Activated naive CD8-positive, alpha-beta T cell treated with anti-CD3 and anti-CD28 coated beads, Interleukin-2, amount 50 U/mL, for 24 hours (primary cell): ENCODE results near the gene H1-8.
"Not testable (repeated sequence)": the region's sequence is repeated elsewhere in the genome, so short reads cannot be mapped to it uniquely, and the experiment has no call there.

Experiments used
- ATAC-seq: fragments of 150-1000 bp; cut with Tn5 transposase; one replicate; pipeline ENCODE4 v1.10.0; 2021
- DNase-seq: peaks from one replicate; pipeline ENCODE4 v3.0.0; 2021
- H3K27ac Mint-ChIP-seq: one replicate; pipeline ENCODE4 v1.8.0; 2021; ENCODE audit warnings: mild to moderate bottlenecking, mixed read lengths
- H3K27me3 Mint-ChIP-seq: one replicate; pipeline ENCODE4 v1.8.0; 2021; ENCODE audit warnings: mixed read lengths
- H3K36me3 Mint-ChIP-seq: one replicate; pipeline ENCODE4 v1.8.0; 2021; ENCODE audit warnings: low read depth, mixed read lengths
- H3K4me1 Mint-ChIP-seq: one replicate; pipeline ENCODE4 v1.8.0; 2021; ENCODE audit warnings: mixed read lengths
- H3K4me3 Mint-ChIP-seq: one replicate; pipeline ENCODE4 v1.8.0; 2021; ENCODE audit warnings: mild to moderate bottlenecking, moderate library complexity, mixed read lengths
- H3K9me3 Mint-ChIP-seq: one replicate; pipeline ENCODE4 v1.8.0; 2021; ENCODE audit warnings: mixed read lengths

H1-8 gene, protein sequence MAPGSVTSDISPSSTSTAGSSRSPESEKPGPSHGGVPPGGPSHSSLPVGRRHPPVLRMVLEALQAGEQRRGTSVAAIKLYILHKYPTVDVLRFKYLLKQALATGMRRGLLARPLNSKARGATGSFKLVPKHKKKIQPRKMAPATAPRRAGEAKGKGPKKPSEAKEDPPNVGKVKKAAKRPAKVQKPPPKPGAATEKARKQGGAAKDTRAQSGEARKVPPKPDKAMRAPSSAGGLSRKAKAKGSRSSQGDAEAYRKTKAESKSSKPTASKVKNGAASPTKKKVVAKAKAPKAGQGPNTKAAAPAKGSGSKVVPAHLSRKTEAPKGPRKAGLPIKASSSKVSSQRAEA

DNA sequence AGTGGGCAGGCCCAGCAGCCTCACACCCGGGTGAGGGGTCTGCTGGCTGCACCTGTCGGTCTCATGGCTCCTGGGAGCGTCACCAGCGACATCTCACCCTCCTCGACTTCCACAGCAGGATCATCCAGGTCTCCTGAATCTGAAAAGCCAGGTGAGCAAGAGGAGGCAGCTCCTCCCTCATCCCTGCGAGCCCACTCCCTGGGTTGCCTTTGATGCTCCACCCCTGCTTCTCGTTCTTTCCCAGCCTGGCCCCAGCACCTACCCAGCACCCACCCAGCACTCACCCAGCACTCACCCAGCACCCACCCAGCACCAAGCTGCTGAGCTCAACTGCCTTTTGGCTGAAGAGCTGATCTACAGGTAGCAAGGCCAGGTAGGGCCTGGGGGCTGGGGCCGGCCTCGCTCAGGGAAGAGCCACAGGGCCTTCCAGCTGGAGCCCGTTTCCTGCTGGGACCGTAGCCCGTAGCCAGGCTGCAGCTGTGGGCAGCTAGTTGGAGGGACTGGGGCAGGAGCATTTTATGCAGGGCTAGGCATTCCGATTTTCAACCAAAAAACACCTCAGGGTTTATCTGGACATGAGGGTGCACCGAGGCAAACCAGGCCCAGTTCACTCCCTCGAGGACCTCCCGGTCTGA lies at the start of gene H1-8:
H1-8 (plus strand) TSS at position 20 of the 635 bp plus-strand sequence; CDS start at position 64, 44 bp downstream.
- Mint-ChIP-seq H3K27me3 (no peaks in the 10 kb centered on the region), H3K4me3 (no peak within 1 kb of the TSS), H3K36me3 (no peaks in the 10 kb centered on the region), H3K27ac (no peak within 1 kb of the TSS), H3K9me3 (no peaks in the 10 kb centered on the region), H3K4me1 (no peaks in the 10 kb centered on the region)
- DNase-seq = no peak
- ATAC-seq = no peak

DNA sequence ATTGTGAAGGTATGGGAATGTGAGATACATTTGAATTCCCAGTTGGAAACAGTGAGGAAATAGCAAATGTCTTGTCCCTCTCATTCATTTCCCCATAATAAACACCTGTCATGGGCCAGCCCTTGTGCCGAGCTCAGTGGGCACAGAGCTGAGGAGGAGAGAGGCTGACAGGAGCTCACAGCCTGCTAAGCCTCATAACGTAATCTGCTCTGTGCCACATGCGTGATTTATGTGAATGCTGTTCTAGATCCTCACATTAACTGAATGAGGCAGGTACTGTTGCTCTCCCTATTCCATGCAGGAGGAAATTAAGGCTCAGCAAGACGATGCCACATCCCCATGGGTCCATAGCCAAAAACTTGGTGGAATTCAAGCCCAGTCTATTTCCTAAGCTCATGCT lies 49.8 kb upstream of the H1-8 start:
- Mint-ChIP-seq H3K4me3 (no peak overlapping the region), H3K27me3 (no peaks in the 10 kb centered on the region), H3K4me1 (no peaks in the 10 kb centered on the region), H3K9me3 (no peaks in the 10 kb centered on the region), H3K27ac (no peak overlapping the region), H3K36me3 (no peaks in the 10 kb centered on the region)
- no peak for DNase-seq
- ATAC-seq = no peak

DNA sequence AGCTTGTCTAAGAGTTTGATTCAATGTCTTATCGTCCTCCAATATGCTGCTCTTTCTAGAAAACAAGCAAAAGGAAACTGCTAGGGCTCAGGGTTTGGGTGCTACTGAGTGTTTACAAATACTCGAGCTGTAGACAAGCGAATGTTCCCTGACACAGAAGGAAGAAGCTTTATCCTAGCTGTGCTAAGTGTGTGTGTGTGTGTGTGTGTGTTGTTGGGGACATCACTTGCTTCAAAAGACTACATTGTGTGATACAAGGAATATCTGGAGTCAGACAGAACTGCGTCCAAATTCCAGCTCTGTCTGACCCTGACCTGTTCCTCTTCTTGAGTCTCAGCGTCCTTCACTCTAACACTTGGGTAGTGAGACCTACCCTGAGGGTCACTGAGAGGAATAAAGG lies 48.5 kb upstream of the H1-8 start:
- not testable (repeated sequence) for H3K27ac Mint-ChIP-seq, H3K27me3 Mint-ChIP-seq, DNase-seq, ATAC-seq, H3K4me1 Mint-ChIP-seq, H3K9me3 Mint-ChIP-seq, H3K4me3 Mint-ChIP-seq, H3K36me3 Mint-ChIP-seq

DNA sequence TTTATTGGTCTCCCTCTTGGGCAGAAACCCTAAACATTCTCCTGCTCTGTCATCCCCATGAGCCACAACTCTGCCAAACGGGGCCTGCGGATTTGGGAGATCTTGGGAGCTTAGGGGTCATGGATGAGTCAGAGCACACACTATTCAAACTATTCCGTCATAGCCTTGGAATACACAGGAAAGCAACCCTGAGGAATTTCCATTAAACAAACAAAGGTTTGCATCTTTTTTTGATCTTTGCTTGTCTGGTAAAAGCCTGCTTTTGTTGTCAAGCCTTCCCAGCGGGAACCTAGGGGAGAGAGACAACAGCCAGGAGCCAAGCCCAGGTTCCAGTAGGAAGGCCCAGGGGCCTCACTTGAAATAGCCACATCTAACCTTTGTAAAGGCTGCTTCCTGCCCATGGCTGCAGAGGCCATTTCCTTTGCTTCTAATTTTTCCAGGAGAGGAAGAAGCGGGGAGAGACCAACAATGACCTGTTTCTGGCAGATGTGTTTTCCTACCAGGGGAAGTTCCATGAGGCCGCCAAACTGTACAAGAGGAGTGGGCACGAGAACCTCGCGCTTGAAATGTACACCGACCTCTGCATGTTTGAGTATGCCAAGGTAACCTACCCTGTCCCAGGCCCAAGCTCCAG lies 47.9 kb upstream of the H1-8 start:
- not testable (repeated sequence) for H3K27me3 Mint-ChIP-seq, H3K9me3 Mint-ChIP-seq, ATAC-seq, DNase-seq, H3K27ac Mint-ChIP-seq, H3K4me1 Mint-ChIP-seq, H3K36me3 Mint-ChIP-seq, H3K4me3 Mint-ChIP-seq

DNA sequence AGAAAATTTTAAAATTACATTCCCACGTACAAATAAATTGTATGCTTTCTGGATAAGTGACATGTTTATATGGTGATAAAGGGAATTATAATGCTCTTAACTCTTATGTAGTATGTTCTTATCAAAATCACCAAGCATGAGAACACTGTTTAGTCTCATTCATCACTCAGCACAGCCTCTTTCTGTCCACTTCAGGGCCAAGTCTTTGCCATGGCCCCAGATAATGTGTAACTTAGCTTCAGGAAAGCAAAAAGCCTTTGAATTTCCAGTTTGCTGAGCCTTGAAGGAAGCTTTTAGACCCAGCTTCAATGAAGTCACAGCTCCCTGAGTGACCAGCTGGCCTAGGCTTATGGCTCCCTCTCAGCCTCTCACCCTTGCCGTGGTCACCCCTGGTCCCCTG lies 45.1 kb upstream of the H1-8 start:
- H3K36me3 Mint-ChIP-seq, H3K27me3 Mint-ChIP-seq, DNase-seq, H3K4me1 Mint-ChIP-seq, H3K9me3 Mint-ChIP-seq, ATAC-seq, H3K4me3 Mint-ChIP-seq, H3K27ac Mint-ChIP-seq: not testable (repeated sequence)

DNA sequence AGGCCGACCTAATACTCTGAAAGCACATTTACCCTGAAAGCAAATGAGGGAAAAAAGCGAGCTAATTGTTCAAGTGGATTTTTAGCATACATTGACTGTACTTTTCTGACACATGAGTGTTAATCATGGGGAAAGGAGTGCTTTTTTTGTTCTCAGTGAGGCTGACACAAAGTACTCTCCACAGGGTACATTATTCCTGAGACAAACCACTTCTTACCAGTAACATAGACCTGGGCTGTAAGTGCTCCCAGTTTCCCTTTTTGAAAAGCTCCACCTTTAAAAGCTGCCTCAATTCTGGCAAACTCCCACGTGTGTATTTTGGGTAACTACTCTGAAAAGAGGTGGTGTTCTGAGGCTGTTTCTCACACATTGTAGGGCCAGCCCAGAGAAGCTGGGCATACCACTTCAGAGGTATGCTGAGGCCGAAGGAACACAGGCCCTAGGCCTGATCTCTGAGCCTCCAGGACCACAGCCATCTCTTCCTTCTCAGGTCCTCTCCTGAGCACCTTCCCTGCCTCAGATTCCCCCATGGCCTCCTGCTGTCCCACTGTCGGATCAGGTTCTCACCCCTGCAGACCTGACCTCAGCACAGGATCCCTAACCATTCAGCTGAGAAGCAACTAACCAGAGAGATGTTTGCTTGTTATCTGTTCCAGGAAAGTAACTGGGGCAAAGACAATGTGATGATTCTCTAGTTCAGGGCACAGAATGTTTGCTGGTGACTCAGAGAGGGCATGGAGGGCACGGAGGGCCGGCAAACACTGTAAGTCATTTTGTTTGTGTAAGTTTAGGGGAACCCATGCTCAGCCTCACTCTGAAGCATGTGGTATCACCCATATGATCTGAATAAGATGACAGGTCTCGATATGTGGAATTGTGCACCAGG lies 44.1 kb upstream of the H1-8 start:
- H3K4me1 Mint-ChIP-seq, ATAC-seq, H3K9me3 Mint-ChIP-seq, DNase-seq, H3K4me3 Mint-ChIP-seq, H3K27ac Mint-ChIP-seq, H3K36me3 Mint-ChIP-seq, H3K27me3 Mint-ChIP-seq: not testable (repeated sequence)

DNA sequence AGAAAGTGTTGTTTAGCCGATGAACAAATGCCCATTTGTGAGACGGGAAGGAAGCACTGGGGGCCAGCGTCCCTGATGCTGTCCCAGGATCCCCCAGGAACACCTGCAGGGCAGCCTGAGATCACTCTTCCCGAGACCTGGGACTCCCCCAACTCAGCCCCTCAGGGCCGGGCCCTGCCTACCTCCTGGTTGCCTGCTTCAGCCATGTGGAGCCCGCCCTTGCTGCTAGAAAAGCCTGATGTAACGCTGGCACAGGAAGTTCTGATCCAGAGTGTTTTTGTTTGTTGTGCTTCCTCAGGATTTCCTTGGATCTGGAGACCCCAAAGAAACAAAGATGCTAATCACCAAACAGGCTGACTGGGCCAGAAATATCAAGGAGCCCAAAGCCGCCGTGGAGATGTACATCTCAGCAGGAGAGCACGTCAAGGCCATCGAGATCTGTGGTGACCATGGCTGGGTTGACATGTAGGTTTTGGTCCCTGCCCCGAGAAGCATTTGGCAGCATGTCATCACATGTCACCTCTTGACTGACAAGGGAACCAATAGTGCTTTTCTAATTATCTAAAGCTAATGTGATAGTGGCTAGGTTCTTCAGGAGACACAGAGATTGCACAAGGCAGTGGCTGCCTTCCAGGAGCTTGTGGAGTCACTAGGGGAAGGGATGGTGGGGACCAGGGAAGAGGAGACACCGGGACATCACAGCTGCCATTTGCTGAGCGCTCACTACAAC lies 43.2 kb upstream of the H1-8 start:
- not testable (repeated sequence) for H3K4me1 Mint-ChIP-seq, H3K9me3 Mint-ChIP-seq, H3K27ac Mint-ChIP-seq, ATAC-seq, H3K4me3 Mint-ChIP-seq, H3K27me3 Mint-ChIP-seq, H3K36me3 Mint-ChIP-seq, DNase-seq

DNA sequence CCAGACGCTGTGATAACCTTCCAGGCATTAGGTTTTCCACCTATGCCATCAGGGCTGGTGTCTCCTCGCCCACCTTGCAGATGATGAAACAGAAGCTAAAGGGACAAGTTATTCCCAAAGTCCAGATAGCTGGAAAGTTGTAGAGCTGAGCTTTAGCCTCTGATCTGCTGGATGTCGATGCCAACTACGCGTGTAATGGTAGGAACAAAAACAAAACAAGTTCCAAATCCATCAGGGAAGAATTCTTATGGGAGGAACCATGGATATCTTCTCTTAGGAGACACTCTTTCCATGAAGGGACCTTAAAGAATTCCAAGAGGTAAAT lies 42.7 kb upstream of the H1-8 start:
- DNase-seq (no peak), ATAC-seq (no peak)
- H3K4me1 Mint-ChIP-seq = no peaks in the 10 kb centered on the region
- H3K27ac Mint-ChIP-seq = no peak overlapping the region
- H3K9me3 Mint-ChIP-seq = no peaks in the 10 kb centered on the region
- H3K36me3 Mint-ChIP-seq = no peaks in the 10 kb centered on the region
- no peak overlapping the region for H3K4me3 Mint-ChIP-seq
- no peaks in the 10 kb centered on the region for H3K27me3 Mint-ChIP-seq

DNA sequence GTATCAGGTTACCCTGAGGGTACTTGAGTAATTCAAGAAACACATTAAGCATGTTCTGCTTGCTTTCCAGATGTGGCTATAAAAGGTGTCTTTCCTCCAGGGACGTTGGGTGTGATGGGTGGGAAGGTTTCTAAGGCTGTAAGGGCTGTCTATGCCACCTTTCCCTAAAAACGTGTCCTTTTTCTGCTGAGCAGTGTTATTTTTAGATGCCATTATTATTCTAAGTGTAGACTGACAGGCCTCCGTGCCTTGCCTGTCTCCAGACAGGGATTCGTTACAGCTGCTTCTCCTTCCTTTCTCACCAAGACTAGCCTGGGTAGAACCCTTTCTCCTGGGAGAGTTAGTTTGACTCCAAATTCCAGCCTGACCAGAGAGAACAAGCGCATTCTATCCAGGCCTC lies 41.3 kb upstream of the H1-8 start:
- Mint-ChIP-seq H3K27ac (no peak overlapping the region), H3K36me3 (no peaks in the 10 kb centered on the region), H3K27me3 (no peaks in the 10 kb centered on the region), H3K4me1 (no peaks in the 10 kb centered on the region), H3K4me3 (no peak overlapping the region), H3K9me3 (no peaks in the 10 kb centered on the region)
- DNase-seq (no peak), ATAC-seq (no peak)

DNA sequence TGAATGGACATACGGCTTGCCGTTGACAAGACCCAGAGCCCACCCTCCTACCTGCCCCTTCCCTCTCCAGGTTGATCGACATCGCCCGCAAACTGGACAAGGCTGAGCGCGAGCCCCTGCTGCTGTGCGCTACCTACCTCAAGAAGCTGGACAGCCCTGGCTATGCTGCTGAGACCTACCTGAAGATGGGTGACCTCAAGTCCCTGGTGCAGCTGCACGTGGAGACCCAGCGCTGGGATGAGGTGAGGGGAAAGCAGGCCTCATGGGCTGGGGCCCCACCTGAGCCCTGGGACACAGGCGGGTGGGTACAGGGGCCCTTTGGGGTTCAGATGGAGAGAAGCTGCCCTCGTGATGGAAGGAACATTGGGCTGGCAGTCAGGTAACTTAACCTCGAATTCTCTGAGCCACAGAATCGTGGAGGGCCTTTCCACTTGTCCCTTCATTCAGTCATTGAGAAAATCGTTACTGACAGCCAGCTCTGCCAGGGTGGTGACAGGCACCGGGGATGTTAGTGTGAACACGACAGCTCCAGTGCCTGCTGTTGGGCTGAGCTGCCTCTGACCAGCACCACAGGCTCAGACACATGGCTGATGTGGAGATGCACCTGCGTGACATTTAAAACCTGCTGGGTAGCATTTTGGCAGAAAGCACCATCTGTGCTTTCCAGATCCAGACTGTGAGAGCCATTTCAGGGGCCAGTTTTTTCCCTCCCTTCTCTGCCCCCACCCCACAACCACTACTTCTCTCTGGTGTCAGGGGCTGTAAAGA lies 40.1 kb upstream of the H1-8 start:
- no peaks in the 10 kb centered on the region for H3K36me3 Mint-ChIP-seq
- no peak for DNase-seq
- H3K27ac Mint-ChIP-seq = no peak overlapping the region
- H3K4me3 Mint-ChIP-seq = no peak overlapping the region
- no peaks in the 10 kb centered on the region for H3K27me3 Mint-ChIP-seq
- no peaks in the 10 kb centered on the region for H3K9me3 Mint-ChIP-seq
- ATAC-seq = no peak
- no peaks in the 10 kb centered on the region for H3K4me1 Mint-ChIP-seq

DNA sequence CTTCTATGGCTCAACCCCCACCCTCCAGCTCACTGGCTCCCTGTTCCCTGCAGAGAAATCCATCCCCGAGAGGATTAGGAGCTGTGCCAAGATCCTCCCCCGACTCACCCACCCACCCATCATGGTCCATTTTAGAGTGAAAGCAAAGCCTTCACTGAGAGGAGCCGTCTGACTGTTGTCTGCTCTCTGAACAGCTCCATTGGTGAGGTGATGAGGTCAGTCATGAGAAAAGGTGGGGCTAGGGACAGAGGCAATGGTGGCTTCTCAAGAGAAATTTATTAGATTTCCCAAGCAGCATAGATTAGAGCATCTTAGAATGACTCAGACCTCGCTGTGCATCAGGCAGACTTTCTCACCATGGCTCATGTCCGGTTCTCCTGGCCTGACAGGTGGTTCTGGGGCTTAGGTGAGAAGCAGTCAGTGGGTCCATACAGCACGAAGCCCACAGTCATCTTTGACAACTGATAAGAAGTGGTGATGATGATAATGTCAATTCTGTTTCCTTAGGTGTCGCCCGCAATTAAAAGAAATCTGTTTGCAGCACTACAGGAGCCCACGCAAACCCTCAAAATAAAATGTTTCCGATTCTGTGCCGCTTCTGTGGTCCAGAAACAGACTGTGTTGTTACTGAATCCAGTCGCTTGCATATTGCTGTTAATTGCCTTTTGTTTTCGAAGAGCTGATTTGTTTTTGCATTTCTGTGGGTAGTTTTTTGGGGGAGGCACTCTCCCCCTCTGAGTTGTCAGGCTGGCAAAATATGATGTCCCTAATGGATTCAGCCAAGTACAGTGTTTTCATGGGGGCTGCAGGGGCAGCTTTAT lies 39.3 kb upstream of the H1-8 start:
- ATAC-seq (no peak), DNase-seq (no peak)
- no peak overlapping the region for H3K27ac Mint-ChIP-seq
- no peaks in the 10 kb centered on the region for H3K9me3 Mint-ChIP-seq
- no peak overlapping the region for H3K4me3 Mint-ChIP-seq
- H3K36me3 Mint-ChIP-seq = no peaks in the 10 kb centered on the region
- H3K4me1 Mint-ChIP-seq = no peaks in the 10 kb centered on the region
- H3K27me3 Mint-ChIP-seq = no peaks in the 10 kb centered on the region

DNA sequence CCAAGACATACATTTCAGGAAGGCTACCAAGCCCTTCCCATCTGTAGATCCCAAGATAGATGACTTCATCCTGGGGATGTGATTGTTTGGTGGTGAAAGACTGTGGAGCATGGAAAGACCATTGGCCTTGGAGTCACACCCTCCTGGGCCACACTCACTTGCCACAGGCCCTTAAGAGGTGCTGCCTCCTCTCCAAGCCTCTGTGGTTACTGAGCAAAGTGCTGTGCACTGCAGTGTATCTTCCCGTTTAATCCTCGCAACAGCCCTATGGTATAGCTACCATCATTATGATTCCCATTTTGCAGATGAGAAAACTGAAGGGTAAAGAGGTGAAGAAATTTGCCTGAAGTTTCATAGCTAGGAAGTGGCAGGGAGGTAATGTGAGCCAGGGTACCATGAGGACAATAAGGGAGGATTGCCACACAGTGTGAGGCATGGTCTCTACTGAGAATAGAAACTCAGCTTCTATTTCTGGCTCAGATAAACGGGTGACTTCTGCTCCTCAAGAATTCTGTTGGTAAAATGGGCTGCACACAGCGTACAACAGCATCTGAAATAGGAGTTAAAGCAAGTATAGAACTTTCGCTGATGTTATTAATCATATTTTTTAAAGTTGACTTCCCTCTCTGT lies 38.4 kb upstream of the H1-8 start:
- Mint-ChIP-seq H3K27me3 (no peaks in the 10 kb centered on the region), H3K4me1 (no peaks in the 10 kb centered on the region), H3K36me3 (no peaks in the 10 kb centered on the region), H3K4me3 (no peak overlapping the region), H3K9me3 (no peaks in the 10 kb centered on the region), H3K27ac (no peak overlapping the region)
- DNase-seq (no peak), ATAC-seq (no peak)

DNA sequence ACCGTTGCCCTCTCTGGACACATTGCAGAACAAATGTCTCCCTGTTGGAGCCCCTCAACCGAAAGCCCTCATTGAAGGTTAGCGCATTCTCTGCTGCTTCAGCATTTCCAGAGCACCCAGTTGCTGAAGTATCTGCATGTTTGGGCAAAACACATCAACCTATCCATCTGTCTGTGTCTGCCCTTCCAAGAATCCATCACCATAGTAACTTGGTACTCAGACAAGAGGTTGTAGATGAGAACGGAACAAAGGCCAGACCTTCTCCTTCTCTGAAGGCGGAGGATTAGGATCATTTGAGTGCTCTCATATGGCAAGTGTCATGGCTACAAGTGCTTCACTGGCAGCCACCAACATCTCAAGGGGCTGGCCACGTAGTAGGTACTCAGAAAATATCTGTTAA lies 37.6 kb upstream of the H1-8 start:
- Mint-ChIP-seq H3K4me1 (no peaks in the 10 kb centered on the region), H3K9me3 (no peaks in the 10 kb centered on the region), H3K27me3 (no peaks in the 10 kb centered on the region), H3K36me3 (no peaks in the 10 kb centered on the region), H3K27ac (no peak overlapping the region), H3K4me3 (no peak overlapping the region)
- no peak for ATAC-seq
- DNase-seq = no peak
